Transverse colon (tissue), 4 donors: ENCODE measurements around the gene TMEM107. TPM values are rescaled to one million over a fixed set of nuclear protein-coding genes. Genes with fewer than 3 reads are reported as not detected.

Experiments used
- DNase-seq: peaks from one replicate; pipeline ENCODE4 v3.0.0-alpha.2; 2019
- H3K27ac ChIP-seq, 4 donors: fragments of 200-600 bp; sonication (generic); 2 replicates each; pipeline ENCODE4 v1.5.1; 2016 to 2018; ENCODE audit warnings: inconsistent platforms in 4 of 4
- H3K27me3 ChIP-seq: fragments of 200-600 bp; sonication (generic); 2 replicates; pipeline ENCODE4 v1.5.1; 2017; ENCODE audit warnings: inconsistent platforms
- H3K36me3 ChIP-seq, 4 donors: fragments of 200-600 bp; sonication (generic); 2 replicates each; pipeline ENCODE4 v1.5.1; 2017 to 2019; ENCODE audit warnings: inconsistent platforms in 4 of 4
- H3K4me1 ChIP-seq, 4 donors: fragments of 200-600 bp; sonication (generic); 2 replicates each; pipeline ENCODE4 v1.5.1; 2017 to 2020; ENCODE audit warnings: inconsistent platforms in 4 of 4
- H3K4me3 ChIP-seq, 4 donors: fragments of 200-600 bp; sonication (generic); 1 replicate in 1 of 4; 2 replicates in 3 of 4; pipeline versions ENCODE4 v1.5.1 to v1.6.1; 2017 to 2019; ENCODE audit warnings: inconsistent platforms in 4 of 4
- H3K9me3 ChIP-seq, 2 donors: fragments of 200-600 bp; sonication (generic); 2 replicates each; pipeline ENCODE4 v1.5.1; 2017 to 2019; ENCODE audit warnings: inconsistent platforms in 2 of 2
- EP300 ChIP-seq: sonication (generic); formaldehyde crosslinking; IDR thresholded peaks from one replicate; pipeline ENCODE4 v1.6.1; 2017; ENCODE audit warnings: antibody characterized with exemption, low read depth
- POLR2A ChIP-seq: fragments of 450-650 bp; IDR thresholded peaks from one replicate; pipeline ENCODE4 v1.6.1; 2016; ENCODE audit warnings: antibody characterized with exemption, mild to moderate bottlenecking, moderate library complexity
- POLR2AphosphoS5 ChIP-seq, 3 donors: sonication (generic); formaldehyde crosslinking; IDR thresholded peaks; one replicate each; pipeline ENCODE4 v1.6.1; 2016; ENCODE audit warnings: antibody characterized with exemption in 3 of 3
- WGBS, 2 donors: methylation state at CpG; one replicate each; pipeline ENCODE4 v1.1.5; 2018; ENCODE audit warnings: low coverage in 1 of 2; 5-methylcytosine and 5-hydroxymethylcytosine counted together
- in situ Hi-C, 4 donors: fragments of 200-750 bp; cut with MboI; loops; one replicate each; pipeline versions ENCODE4 v1.15.0 to v1.15.1; 2017; ENCODE audit warnings: low sequenced_read_pairs in 3 of 4, low pct_ligation_motif_present in 1 of 4, low pct_unique_long_range_greater_than_20kb in 1 of 4
- intact Hi-C: fragments of 100-400 bp; cut with DNase I; formaldehyde crosslinking; loops from one replicate; pipeline ENCODE4 v1.15.1; 2023; ENCODE audit warnings: low total_unique reads
- total RNA-seq, 4 donors: library from RNA; depleted of rRNA; stranded (reverse); fragments of >200 nt; gene quantifications; one replicate each; pipeline ENCODE4 v1.1.0, GENCODE V29; 2016
- TF ChIP-seq, protein P1 (sequence below), 5 experiments: fragments of 200-600 bp in 3 of 5; fragments of 450-650 bp in 2 of 5; sonication (generic) in 3 of 5; IDR thresholded peaks; 1 replicate in 2 of 5; 2 replicates in 3 of 5; pipeline ENCODE4 v1.5.1; 2016 to 2017; ENCODE audit warnings: antibody characterized with exemption in 5 of 5, inconsistent platforms in 3 of 5, mild to moderate bottlenecking in 2 of 5, moderate library complexity in 1 of 5

TMEM107 gene
- total RNA-seq, 4 donors from 2014 or later, result 1.5 to 74.6 (median 18.3) TPM

DNA sequence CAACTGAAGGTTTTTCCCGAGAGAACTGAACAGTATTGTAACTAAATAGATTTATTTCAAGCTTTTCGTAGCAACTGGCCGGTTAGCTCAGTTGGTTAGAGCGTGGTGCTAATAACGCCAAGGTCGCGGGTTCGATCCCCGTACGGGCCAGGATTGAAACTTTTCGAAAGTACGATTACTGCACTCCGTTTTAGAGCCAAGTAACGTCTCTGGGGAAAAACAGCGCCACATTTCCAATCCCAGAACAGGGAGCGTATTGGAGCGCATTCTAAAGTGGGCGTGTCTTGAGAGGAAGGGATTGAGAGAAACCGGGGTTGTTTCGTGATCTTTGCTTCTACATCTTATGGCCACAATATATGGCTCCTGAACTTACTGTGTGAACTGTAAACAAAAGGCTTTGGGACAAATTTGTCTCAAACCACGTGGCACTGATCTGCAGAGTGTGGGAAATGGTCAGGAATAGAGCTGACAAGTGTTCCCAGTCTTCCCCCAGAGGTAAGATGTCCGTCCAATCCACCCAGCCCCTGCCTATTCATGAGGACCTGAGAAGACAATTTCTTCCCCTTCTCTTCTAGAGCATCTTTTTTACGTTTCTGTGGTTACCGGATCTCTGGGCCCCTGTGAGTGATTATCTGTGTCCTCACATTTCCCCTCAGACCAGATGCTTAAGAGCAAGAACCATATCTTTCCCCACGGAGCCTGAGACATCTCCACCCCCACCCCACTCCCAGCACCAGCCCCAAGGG lies 11.5 kb upstream of the TMEM107 start:
- no peaks in the 10 kb centered on the region for H3K9me3 ChIP-seq
- 0 to 1% methylated on average over 6 to 25 of the region's 25 CpGs for WGBS, 2 donors
- no peaks in the 10 kb centered on the region for H3K27me3 ChIP-seq
- H3K36me3 ChIP-seq, result no peaks in the 10 kb centered on the region
- DNase-seq, result peak; percentile 94
- in situ Hi-C loops (no loop called here), intact Hi-C loops (loop anchor here (2.0 to 10.0 kb wide), 2 partner anchors 35 to 63 kb away; partner anchors contain the start of gene HES7)
- peaks cover 24 to 39% (median 32%) of the 10 kb centered on the region in 4 donors for H3K4me1 ChIP-seq
- H3K27ac ChIP-seq, result peak overlapping the region; percentile 95 to 96 (median 96)
- peak overlapping the region in 3 of 4 donors; percentile 60 to 75 (median 61) for H3K4me3 ChIP-seq
- peak; percentile 60 for TF ChIP-seq POLR2A
- no peak for TF ChIP-seq EP300
- TF ChIP-seq POLR2AphosphoS5 (IDR thresholded peaks at IDR 0.05), result peak in 2 of 3 donors; percentile 51 to 71

DNA sequence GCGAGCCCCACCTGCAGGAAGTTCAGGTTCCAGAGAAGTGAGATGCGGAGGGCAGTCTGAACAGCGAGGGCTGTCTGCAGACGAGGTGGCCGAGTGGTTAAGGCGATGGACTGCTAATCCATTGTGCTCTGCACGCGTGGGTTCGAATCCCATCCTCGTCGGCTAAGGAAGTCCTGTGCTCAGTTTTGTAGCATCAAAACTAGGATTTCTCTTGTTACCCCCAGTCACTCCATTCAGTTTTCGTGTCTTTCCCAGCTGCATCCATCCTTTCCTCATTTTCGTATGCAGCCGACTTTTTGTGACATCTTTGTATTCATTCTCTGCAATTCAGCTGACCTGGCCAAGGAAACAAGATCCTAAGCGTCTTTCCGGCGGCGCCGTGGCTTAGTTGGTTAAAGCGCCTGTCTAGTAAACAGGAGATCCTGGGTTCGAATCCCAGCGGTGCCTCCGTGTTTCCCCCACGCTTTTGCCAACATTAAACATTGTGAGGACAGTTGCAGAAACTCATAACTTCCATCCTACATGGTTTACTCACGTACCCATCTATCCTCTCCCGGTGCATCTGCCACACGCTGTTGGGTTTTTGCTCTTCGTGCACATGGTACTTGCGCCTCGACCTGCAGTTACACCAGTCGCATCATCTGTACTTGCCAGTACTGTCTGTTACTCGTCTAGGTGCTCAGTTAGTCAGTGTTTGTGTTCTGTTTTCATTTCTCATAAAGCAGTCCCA lies 10.8 kb upstream of the TMEM107 start:
- DNase-seq, result peak; percentile 96

DNA sequence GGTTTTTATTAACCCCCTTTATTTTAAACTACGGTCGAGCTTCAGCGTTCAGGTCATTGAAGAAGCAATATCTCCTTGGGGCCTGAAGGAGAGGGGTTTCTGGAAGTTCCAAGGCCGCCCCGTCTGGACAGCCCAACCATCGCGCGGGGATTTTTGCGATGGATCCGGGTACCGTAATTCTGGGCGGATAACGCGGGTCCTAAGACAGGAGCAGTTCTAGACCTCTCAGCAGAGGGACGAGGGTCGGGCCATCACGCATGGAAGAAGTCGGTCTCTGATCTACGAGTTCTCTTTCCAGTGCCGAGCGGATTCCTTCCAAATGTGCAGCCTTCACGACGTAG lies 10.2 kb upstream of the TMEM107 start:
- H3K27ac ChIP-seq, result peak overlapping the region; percentile 95 to 96 (median 96)
- intact Hi-C loops (loop anchor here (2.0 to 10.0 kb wide), 2 partner anchors 36 to 62 kb away; partner anchors contain the start of gene HES7), in situ Hi-C loops (no loop called here)
- no peaks in the 10 kb centered on the region for H3K9me3 ChIP-seq
- H3K4me1 ChIP-seq, result peaks cover 20 to 28% (median 25%) of the 10 kb centered on the region in 4 donors
- DNase-seq, result no peak
- no peaks in the 10 kb centered on the region for H3K36me3 ChIP-seq
- peak overlapping the region; percentile 45 to 75 (median 60) for H3K4me3 ChIP-seq
- 0% methylated on average over 1 to 23 of the region's 23 CpGs for WGBS, 2 donors
- TF ChIP-seq EP300, result no peak
- TF ChIP-seq, protein P1, sequence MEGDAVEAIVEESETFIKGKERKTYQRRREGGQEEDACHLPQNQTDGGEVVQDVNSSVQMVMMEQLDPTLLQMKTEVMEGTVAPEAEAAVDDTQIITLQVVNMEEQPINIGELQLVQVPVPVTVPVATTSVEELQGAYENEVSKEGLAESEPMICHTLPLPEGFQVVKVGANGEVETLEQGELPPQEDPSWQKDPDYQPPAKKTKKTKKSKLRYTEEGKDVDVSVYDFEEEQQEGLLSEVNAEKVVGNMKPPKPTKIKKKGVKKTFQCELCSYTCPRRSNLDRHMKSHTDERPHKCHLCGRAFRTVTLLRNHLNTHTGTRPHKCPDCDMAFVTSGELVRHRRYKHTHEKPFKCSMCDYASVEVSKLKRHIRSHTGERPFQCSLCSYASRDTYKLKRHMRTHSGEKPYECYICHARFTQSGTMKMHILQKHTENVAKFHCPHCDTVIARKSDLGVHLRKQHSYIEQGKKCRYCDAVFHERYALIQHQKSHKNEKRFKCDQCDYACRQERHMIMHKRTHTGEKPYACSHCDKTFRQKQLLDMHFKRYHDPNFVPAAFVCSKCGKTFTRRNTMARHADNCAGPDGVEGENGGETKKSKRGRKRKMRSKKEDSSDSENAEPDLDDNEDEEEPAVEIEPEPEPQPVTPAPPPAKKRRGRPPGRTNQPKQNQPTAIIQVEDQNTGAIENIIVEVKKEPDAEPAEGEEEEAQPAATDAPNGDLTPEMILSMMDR (IDR thresholded peaks at IDR 0.05), result peak in 1 of 5 experiments; percentile 14
- H3K27me3 ChIP-seq, result no peaks in the 10 kb centered on the region

More for the DNA sequence above, 10.8 kb upstream of the TMEM107 start:
- Histone ChIP-seq H3K27ac (peak overlapping the region; percentile 95 to 96 (median 96)), H3K27me3 (no peaks in the 10 kb centered on the region), H3K4me3 (peak overlapping the region in 3 of 4 donors; percentile 60 to 75 (median 61)), H3K4me1 (peaks cover 23 to 33% (median 30%) of the 10 kb centered on the region in 4 donors), H3K9me3 (no peaks in the 10 kb centered on the region), H3K36me3 (no peaks in the 10 kb centered on the region)
- WGBS, 2 donors, result 0% methylated on average over 5 to 32 of the region's 32 CpGs
- TF ChIP-seq EP300 (no peak), POLR2AphosphoS5 (IDR thresholded peaks at IDR 0.05) (peak in 2 of 3 donors; percentile 6 to 44)
- TF ChIP-seq, protein P1 (IDR thresholded peaks at IDR 0.05), result peak in 4 of 5 experiments; percentile 22 to 46 (median 32)
- intact Hi-C loops, result loop anchor here (2.0 to 10.0 kb wide), 2 partner anchors 36 to 62 kb away; partner anchors contain the start of gene HES7
- in situ Hi-C loops, result no loop called here

DNA sequence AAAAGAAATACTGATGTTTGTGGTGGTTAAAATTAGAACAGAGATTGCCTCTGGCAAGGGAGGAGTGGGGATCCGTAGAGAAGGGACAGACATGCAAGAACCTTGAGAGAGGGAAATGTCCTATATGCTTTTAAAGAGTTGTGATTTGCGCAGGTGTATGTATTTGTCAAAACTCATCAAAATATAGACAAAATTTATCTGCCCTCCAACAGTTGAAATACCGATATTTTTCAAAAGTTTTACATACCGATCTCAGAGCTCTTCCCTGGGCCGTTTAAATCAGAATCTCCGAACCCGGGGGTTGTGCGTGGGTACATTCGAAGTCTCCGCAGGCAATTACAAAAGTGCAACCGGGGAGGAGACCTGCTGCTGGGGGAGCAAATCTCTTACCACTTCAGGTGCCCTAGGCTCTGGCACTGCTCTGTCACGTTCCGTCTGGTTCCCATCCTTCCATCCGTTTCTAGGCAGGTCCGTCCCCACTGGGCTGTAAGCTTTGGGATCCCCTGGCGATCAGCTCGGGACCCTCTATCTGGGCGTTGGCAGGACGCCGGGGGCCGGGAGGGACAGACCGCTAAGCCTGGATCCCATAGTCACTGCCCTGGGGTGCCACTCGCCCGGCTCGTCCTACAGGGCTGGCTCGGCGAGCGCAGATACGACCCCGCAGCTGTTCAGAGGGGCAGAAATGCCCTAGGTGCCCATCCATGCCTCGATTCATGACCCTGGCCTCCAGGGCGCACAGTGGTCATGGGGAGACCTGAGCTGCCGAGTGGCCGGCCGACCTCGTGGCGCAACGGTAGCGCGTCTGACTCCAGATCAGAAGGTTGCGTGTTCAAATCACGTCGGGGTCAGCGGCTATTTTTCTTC lies 9.6 kb upstream of the TMEM107 start:
- Histone ChIP-seq H3K4me1 (peaks cover 17 to 26% (median 21%) of the 10 kb centered on the region in 4 donors), H3K27me3 (no peaks in the 10 kb centered on the region), H3K27ac (peak overlapping the region; percentile 95 to 96 (median 96)), H3K4me3 (peak overlapping the region; percentile 45 to 75 (median 60)), H3K9me3 (no peaks in the 10 kb centered on the region), H3K36me3 (no peaks in the 10 kb centered on the region)
- TF ChIP-seq, protein P1 (IDR thresholded peaks at IDR 0.05), result no peak
- TF ChIP-seq POLR2AphosphoS5 (IDR thresholded peaks at IDR 0.05) (peak; percentile 59 to 77 (median 65)), POLR2A (peak; percentile 80), EP300 (no peak)
- in situ Hi-C loops, result no loop called here
- WGBS, 2 donors, result 0% methylated on average over 3 to 42 of the region's 44 CpGs
- intact Hi-C loops, result loop anchor here (2.0 to 10.0 kb wide), 2 partner anchors 37 to 61 kb away; partner anchors contain the start of gene HES7
- DNase-seq, result peak; percentile 94
